Testis (tissue), 3 donors: ENCODE data around the gene SEPTIN5. TPM values are rescaled to one million over a fixed set of nuclear protein-coding genes. Genes with fewer than 3 reads are reported as not detected.
A peak's percentile ranks its signal among the peaks of the same experiment; 100 is the strongest.

Experiments used
- DNase-seq: peaks from one replicate; pipeline ENCODE4 v3.0.0-alpha.2; 2019
- H3K27ac ChIP-seq, 2 donors: fragments of 200-600 bp; sonication (generic); one replicate each; pipeline ENCODE4 v1.5.1; 2019
- H3K27me3 ChIP-seq: fragments of 200-600 bp; sonication (generic); one replicate; pipeline ENCODE4 v1.5.1; 2019
- H3K36me3 ChIP-seq: fragments of 200-600 bp; sonication (generic); one replicate; pipeline ENCODE4 v1.5.1; 2017; ENCODE audit warnings: low read depth; ENCODE audit errors: missing control alignments
- H3K4me1 ChIP-seq: fragments of 200-600 bp; sonication (generic); one replicate; pipeline ENCODE4 v1.5.1; 2019
- H3K4me3 ChIP-seq, 2 donors: fragments of 200-600 bp; sonication (generic); one replicate each; pipeline ENCODE4 v1.5.1; 2017 to 2019
- H3K9me3 ChIP-seq: fragments of 200-600 bp; sonication (generic); one replicate; pipeline ENCODE4 v1.5.1; 2017
- POLR2A ChIP-seq: fragments of 450-650 bp; IDR thresholded peaks from one replicate; pipeline ENCODE4 v1.6.1; 2017; ENCODE audit warnings: antibody characterized with exemption, mild to moderate bottlenecking, moderate library complexity
- WGBS, 2 donors: methylation state at CpG; one replicate each; pipeline ENCODE4 v1.1.5; 2018; 5-methylcytosine and 5-hydroxymethylcytosine counted together
- intact Hi-C: fragments of 100-400 bp; cut with DNase I; formaldehyde crosslinking; loops from one replicate; pipeline ENCODE4 v1.15.1; 2023; ENCODE audit warnings: low total_unique reads
- polyA plus RNA-seq: library from polyadenylated mRNA; stranded (reverse); fragments of 350-450 nt; fragmentation: Illumina TruSeq; extraction: RNeasy Lipid Tissue Mini Kit (QIAGEN cat#74804); gene quantifications from one replicate; pipeline ENCODE4 v1.2.3, GENCODE V29; 2014; ENCODE audit warnings: low read depth, low replicate concordance; ENCODE audit not compliant: insufficient read depth
- total RNA-seq, 2 donors: library from RNA; depleted of rRNA; stranded (reverse); fragments of >200 nt; gene quantifications; one replicate each; pipeline ENCODE4 v1.2.3, GENCODE V29; 2016
- TF ChIP-seq, protein P1 (sequence below), 3 experiments: fragments of 450-650 bp in 2 of 3; fragments of 200-600 bp in 1 of 3; sonication (generic) in 1 of 3; IDR thresholded peaks; one replicate each; pipeline ENCODE4 v1.5.1; 2016 to 2019; ENCODE audit warnings: antibody characterized with exemption in 3 of 3, mild to moderate bottlenecking in 2 of 3, moderate library complexity in 1 of 3

Gene SEPTIN5
- total and polyA plus RNA-seq, 3 donors from 2014 or later: 33.9 to 89.3 (median 68.9) TPM

DNA sequence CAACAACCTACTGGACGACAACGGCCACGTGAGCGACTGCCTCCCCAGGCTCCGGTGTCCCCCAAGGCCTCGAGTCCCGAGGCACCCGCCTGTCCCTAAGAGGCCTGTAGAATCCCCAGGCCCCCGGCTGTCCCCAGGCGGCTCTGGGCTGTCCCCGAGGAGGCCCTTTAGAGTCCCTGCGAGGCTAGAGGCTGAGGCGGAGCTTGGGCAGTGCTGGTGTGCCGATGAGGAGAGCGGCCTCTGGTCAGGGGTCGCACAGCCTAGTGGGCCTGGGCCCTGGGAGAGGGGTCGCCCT is 49.9 kb downstream of the SEPTIN5 start:
- 74 to 84% methylated on average over 6 to 17 of the region's 17 CpGs for WGBS, 2 donors
- H3K4me3 ChIP-seq: no peak overlapping the region
- no peak overlapping the region for H3K27ac ChIP-seq

DNA sequence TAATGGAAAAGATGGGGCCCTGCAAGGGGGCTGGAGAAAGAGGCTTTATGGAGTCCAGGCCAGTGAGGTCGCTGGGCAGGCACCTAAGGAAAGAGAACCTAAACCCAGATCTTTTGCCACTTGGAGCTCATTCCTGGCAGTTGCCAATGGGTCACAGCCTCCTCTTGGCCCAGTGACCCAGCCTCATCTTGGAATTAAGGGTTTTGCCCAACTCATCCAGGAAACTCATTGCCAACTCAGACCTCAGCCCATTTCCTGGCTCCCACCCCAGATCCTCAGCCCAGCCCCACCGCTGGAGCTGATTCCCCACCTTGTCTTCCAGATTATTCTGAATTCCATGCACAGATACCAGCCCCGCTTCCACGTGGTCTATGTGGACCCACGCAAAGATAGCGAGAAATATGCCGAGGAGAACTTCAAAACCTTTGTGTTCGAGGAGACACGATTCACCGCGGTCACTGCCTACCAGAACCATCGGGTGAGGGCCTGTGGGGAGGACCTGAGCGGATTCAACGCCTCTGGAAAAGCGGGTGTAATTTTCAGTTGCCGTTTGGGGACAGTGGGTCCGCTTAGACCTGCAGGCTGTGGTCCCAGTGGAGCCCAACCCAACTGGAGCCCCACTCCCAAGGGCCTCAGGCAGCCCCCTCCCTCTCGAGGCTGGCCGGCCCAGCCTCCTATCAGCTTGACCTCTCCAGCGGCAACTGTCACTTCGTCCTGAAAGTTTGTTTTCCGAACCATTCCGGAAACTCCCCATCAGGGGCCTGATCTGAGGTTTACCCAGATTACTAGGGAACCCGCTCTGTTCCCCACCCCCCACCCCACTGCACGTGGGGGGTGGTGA is 50.6 kb downstream of the SEPTIN5 start:
- no peaks in the 10 kb centered on the region for H3K9me3 ChIP-seq
- no peak overlapping the region for H3K4me3 ChIP-seq
- no peak for DNase-seq
- no peaks in the 10 kb centered on the region for H3K27me3 ChIP-seq
- no peak overlapping the region for H3K27ac ChIP-seq
- 56 to 68% methylated on average over 21 to 25 of the region's 25 CpGs for WGBS, 2 donors
- TF ChIP-seq POLR2A: no peak
- TF ChIP-seq, protein P1, sequence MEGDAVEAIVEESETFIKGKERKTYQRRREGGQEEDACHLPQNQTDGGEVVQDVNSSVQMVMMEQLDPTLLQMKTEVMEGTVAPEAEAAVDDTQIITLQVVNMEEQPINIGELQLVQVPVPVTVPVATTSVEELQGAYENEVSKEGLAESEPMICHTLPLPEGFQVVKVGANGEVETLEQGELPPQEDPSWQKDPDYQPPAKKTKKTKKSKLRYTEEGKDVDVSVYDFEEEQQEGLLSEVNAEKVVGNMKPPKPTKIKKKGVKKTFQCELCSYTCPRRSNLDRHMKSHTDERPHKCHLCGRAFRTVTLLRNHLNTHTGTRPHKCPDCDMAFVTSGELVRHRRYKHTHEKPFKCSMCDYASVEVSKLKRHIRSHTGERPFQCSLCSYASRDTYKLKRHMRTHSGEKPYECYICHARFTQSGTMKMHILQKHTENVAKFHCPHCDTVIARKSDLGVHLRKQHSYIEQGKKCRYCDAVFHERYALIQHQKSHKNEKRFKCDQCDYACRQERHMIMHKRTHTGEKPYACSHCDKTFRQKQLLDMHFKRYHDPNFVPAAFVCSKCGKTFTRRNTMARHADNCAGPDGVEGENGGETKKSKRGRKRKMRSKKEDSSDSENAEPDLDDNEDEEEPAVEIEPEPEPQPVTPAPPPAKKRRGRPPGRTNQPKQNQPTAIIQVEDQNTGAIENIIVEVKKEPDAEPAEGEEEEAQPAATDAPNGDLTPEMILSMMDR (IDR thresholded peaks at IDR 0.05): no peak
- intact Hi-C loops: no loop called here
- peaks cover 8% of the 10 kb centered on the region for H3K4me1 ChIP-seq
- no peaks in the 10 kb centered on the region for H3K36me3 ChIP-seq

More for the DNA sequence above, 49.9 kb downstream of the SEPTIN5 start:
- intact Hi-C loops: no loop called here
- Histone ChIP-seq H3K27me3 (no peaks in the 10 kb centered on the region), H3K4me1 (peaks cover 8% of the 10 kb centered on the region), H3K9me3 (no peaks in the 10 kb centered on the region), H3K36me3 (no peaks in the 10 kb centered on the region)
- DNase-seq: no peak
- TF ChIP-seq POLR2A: no peak
- TF ChIP-seq, protein P1 (IDR thresholded peaks at IDR 0.05): no peak

DNA sequence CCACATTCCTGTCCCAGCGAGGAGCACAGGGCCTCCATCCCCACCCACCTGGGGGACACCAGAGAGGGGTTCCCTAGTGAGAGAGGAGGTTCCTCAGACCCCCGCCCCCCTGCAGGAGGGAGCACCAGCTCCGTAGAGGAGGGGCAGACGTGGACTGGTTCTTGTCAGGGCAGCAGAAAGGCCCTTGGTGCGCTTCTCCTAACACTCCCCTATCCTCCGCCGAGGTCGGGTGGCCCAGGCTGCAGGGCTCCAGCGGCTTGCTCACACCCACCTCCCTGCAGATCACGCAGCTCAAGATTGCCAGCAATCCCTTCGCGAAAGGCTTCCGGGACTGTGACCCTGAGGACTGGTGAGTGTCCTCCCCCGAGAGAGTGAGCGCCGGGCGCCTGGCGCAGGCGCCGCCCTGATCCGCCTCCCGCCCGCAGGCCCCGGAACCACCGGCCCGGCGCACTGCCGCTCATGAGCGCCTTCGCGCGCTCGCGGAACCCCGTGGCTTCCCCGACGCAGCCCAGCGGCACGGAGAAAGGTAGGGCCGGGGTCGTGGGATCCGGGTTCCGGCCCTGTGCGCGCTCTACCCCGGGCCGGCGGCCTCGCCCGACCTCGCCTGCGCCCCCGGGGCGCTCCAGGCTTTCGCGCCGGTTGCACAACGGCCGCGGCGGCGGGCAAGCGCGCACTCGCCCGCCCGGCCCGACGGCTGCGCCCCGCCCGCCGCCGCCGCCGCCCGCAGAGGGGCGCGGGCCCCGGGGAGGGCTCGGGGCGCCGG is 51.4 kb downstream of the SEPTIN5 start:
- Histone ChIP-seq H3K27ac (no peak overlapping the region), H3K9me3 (no peaks in the 10 kb centered on the region), H3K36me3 (no peaks in the 10 kb centered on the region), H3K4me3 (peak overlapping the region in 1 of 2 donors; percentile 38), H3K27me3 (no peaks in the 10 kb centered on the region), H3K4me1 (peaks cover 8% of the 10 kb centered on the region)
- 4% methylated on average over 33 of the region's 83 CpGs; no CpG with 5 or more reads in 1 of the 2 donors for WGBS, 2 donors
- TF ChIP-seq, protein P1 (IDR thresholded peaks at IDR 0.05): no peak
- TF ChIP-seq POLR2A: no peak
- peak; percentile 61 for DNase-seq
- intact Hi-C loops: no loop called here

DNA sequence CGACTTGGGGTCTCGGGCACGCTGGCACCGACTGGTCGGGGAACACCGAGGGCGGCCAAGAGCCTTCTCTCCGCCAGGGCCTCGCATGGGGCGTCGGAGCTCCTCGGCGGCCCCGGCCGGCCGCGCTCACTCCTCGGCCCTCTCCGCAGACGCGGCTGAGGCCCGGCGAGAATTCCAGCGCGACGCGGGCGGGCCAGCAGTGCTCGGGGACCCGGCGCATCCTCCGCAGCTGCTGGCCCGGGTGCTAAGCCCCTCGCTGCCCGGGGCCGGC is 51.9 kb downstream of the SEPTIN5 start:
- intact Hi-C loops: no loop called here
- Histone ChIP-seq H3K36me3 (no peaks in the 10 kb centered on the region), H3K27ac (no peak overlapping the region), H3K4me1 (peaks cover 8% of the 10 kb centered on the region), H3K9me3 (no peaks in the 10 kb centered on the region), H3K4me3 (peak overlapping the region in 1 of 2 donors; percentile 36), H3K27me3 (no peaks in the 10 kb centered on the region)
- TF ChIP-seq, protein P1 (IDR thresholded peaks at IDR 0.05): no peak
- no peak for TF ChIP-seq POLR2A
- 0% methylated on average over 17 of the region's 36 CpGs; no CpG with 5 or more reads in 1 of the 2 donors for WGBS, 2 donors
- DNase-seq: no peak
